Liver (tissue), 3 donors: ENCODE measurements around the gene KPNA2.

Experiments
- CTCF ChIP-seq: fragments of 150-350 bp; IDR thresholded peaks from 2 replicates; pipeline ENCODE4 v1.5.1; 2017; ENCODE audit warnings: improper control_type of control experiment, low read depth, low read length; ENCODE audit not compliant: missing input control
- FOXA1 ChIP-seq: IDR thresholded peaks from 2 replicates; pipeline ENCODE4 v1.6.1; 2016; ENCODE audit warnings: antibody characterized with exemption
- GABPA ChIP-seq, 2 donors: IDR thresholded peaks in 1 of 2; conservative IDR thresholded peaks in 1 of 2; 2 replicates each; pipeline ENCODE4 v1.6.1; 2016; ENCODE audit warnings: antibody characterized with exemption in 2 of 2, mild to moderate bottlenecking in 1 of 2, moderate library complexity in 1 of 2
- JUND ChIP-seq, 2 donors: IDR thresholded peaks; 2 replicates each; pipeline ENCODE4 v1.6.1; 2016; ENCODE audit warnings: antibody characterized with exemption in 2 of 2
- NR2F2 ChIP-seq: IDR thresholded peaks from 2 replicates; pipeline ENCODE4 v1.6.1; 2016; ENCODE audit warnings: antibody characterized with exemption
- RAD21 ChIP-seq, 2 donors: IDR thresholded peaks; 2 replicates each; pipeline ENCODE4 v1.6.1; 2016; ENCODE audit warnings: antibody characterized with exemption in 2 of 2, mild to moderate bottlenecking in 2 of 2
- REST ChIP-seq: IDR thresholded peaks from 2 replicates; pipeline ENCODE4 v1.6.1; 2016; ENCODE audit warnings: antibody characterized with exemption, mild to moderate bottlenecking
- SP1 ChIP-seq: IDR thresholded peaks from 2 replicates; pipeline ENCODE4 v1.6.1; 2018; ENCODE audit warnings: antibody characterized with exemption, mild to moderate bottlenecking
- ZBTB33 ChIP-seq: IDR thresholded peaks from 2 replicates; pipeline ENCODE4 v1.6.1; 2016; ENCODE audit warnings: antibody characterized with exemption
- donor health status: healthy.
- donor health status: healthy.

GRCh38 chr17:67999291-67999911 is 36.1 kb upstream of the KPNA2 start:
- no peak for TF ChIP-seq GABPA (IDR thresholded peaks at IDR 0.05 in 1 of 2, conservative IDR thresholded peaks at IDR 0.05 in 1 of 2)
- TF ChIP-seq SP1 = no peak
- no peak for TF ChIP-seq CTCF
- TF ChIP-seq JUND (IDR thresholded peaks at IDR 0.05) = no peak
- no peak for TF ChIP-seq ZBTB33
- TF ChIP-seq FOXA1 = no peak
- no peak for TF ChIP-seq NR2F2
- no peak for TF ChIP-seq REST
- no peak for TF ChIP-seq RAD21 (IDR thresholded peaks at IDR 0.05)
